Measurements from ENCODE around the gene CRX.

The CRX gene

DNA sequence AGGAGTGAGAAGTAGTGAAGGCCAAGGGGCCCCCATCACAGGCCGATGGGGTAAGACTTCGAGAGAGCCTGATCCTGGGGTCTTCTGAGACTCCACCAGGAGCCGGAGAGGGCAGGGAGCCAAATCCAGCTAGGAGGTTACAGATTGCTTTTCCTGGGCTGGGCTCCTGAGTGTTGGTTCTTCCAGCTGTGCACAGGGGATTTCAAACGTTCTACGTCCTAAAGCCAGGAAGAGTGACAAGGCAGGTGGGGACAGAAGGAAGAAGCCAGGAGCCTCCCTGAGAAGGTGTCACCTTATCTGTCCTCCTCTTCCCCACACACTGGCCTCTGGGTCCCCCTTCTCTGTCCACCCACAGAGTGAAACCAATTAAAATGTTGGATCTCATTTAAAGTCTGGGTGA lies 21.2 kb downstream of the CRX start:
- H3K27me3 ChIP-seq (ENCODE audit: insufficient read depth, low read depth), result peaks cover 80% of the 10 kb centered on the region
- H3K27ac ChIP-seq, result no peak overlapping the region
- H4K20me1 ChIP-seq (ENCODE audit: insufficient read depth), result no peaks in the 10 kb centered on the region
- H3K36me3 ChIP-seq (ENCODE audit: insufficient read depth), result no peaks in the 10 kb centered on the region
- H3K79me2 ChIP-seq (ENCODE audit: insufficient read depth, low read depth), result no peaks in the 10 kb centered on the region
- no peak overlapping the region for H3K4me3 ChIP-seq (IDR thresholded peaks at IDR 0.05; ENCODE audit: insufficient read depth, low read depth, low read length)
- no peak overlapping the region for H3K9ac ChIP-seq
- TF ChIP-seq CTCF (conservative IDR thresholded peaks at IDR 0.05; ENCODE audit: low read depth, low read length), result no peak
- no peaks in the 10 kb centered on the region for H3K4me1 ChIP-seq (ENCODE audit: low read depth, poor library complexity, severe bottlenecking)
- no peak overlapping the region for H2AFZ ChIP-seq (ENCODE audit: low read depth)
- no peak overlapping the region for H3K4me2 ChIP-seq

DNA sequence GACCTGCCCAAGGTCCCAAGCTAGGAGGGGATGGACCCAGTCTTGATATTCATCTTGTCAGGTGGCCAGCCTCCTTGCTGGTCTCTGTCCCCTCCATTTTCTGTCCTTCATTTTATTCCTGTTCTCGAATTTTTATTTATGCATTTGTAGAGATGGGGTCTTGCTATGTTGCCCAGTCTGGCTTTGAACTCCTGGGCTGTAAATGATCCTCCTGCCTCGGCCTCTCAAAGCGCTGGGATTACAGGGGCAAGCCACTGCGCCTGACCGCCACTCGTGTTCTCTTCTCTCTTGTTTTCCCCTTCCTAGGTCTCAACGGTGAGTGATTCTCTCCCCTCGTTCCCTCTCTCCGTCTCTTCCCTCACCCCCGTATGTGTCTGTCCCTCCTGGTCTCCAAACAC lies 26.7 kb downstream of the CRX start:
- Histone ChIP-seq H3K27ac (no peak overlapping the region), H3K4me2 (no peak overlapping the region), H3K36me3 (ENCODE audit: insufficient read depth) (no peaks in the 10 kb centered on the region), H3K27me3 (ENCODE audit: insufficient read depth, low read depth) (peaks cover 89% of the 10 kb centered on the region), H3K4me1 (ENCODE audit: low read depth, poor library complexity, severe bottlenecking) (peaks cover 4% of the 10 kb centered on the region), H3K79me2 (ENCODE audit: insufficient read depth, low read depth) (no peaks in the 10 kb centered on the region), H3K4me3 (IDR thresholded peaks at IDR 0.05; ENCODE audit: insufficient read depth, low read depth, low read length) (no peak overlapping the region), H3K9ac (no peak overlapping the region), H4K20me1 (ENCODE audit: insufficient read depth) (no peaks in the 10 kb centered on the region), H2AFZ (ENCODE audit: low read depth) (no peak overlapping the region)
- TF ChIP-seq CTCF (conservative IDR thresholded peaks at IDR 0.05; ENCODE audit: low read depth, low read length), result no peak

GRCh38 chr19:47848823-47849473 lies 27.2 kb downstream of the CRX start:
- Histone ChIP-seq H3K27me3 (ENCODE audit: insufficient read depth, low read depth) (peaks cover 89% of the 10 kb centered on the region), H3K4me1 (ENCODE audit: low read depth, poor library complexity, severe bottlenecking) (peaks cover 4% of the 10 kb centered on the region), H3K9ac (no peak overlapping the region), H3K79me2 (ENCODE audit: insufficient read depth, low read depth) (no peaks in the 10 kb centered on the region), H3K4me2 (no peak overlapping the region), H3K27ac (no peak overlapping the region), H2AFZ (ENCODE audit: low read depth) (no peak overlapping the region), H3K4me3 (IDR thresholded peaks at IDR 0.05; ENCODE audit: insufficient read depth, low read depth, low read length) (no peak overlapping the region), H4K20me1 (ENCODE audit: insufficient read depth) (no peaks in the 10 kb centered on the region), H3K36me3 (ENCODE audit: insufficient read depth) (no peaks in the 10 kb centered on the region)
- peak; percentile 31; the same call in 1 of the 2 replicates for TF ChIP-seq CTCF (conservative IDR thresholded peaks at IDR 0.05; ENCODE audit: low read depth, low read length)

GRCh38 chr19:47853003-47853402 lies 31.3 kb downstream of the CRX start:
- peaks cover 95% of the 10 kb centered on the region for H3K27me3 ChIP-seq (ENCODE audit: insufficient read depth, low read depth)
- H3K4me3 ChIP-seq (IDR thresholded peaks at IDR 0.05; ENCODE audit: insufficient read depth, low read depth, low read length), result no peak overlapping the region
- no peak for TF ChIP-seq CTCF (conservative IDR thresholded peaks at IDR 0.05; ENCODE audit: low read depth, low read length)
- no peaks in the 10 kb centered on the region for H3K36me3 ChIP-seq (ENCODE audit: insufficient read depth)
- H4K20me1 ChIP-seq (ENCODE audit: insufficient read depth), result no peaks in the 10 kb centered on the region
- H3K4me2 ChIP-seq, result no peak overlapping the region
- H3K27ac ChIP-seq, result no peak overlapping the region
- no peaks in the 10 kb centered on the region for H3K79me2 ChIP-seq (ENCODE audit: insufficient read depth, low read depth)
- H3K9ac ChIP-seq, result no peak overlapping the region
- H3K4me1 ChIP-seq (ENCODE audit: low read depth, poor library complexity, severe bottlenecking), result peaks cover 9% of the 10 kb centered on the region
- no peak overlapping the region for H2AFZ ChIP-seq (ENCODE audit: low read depth)

Measured in KMS-11 (cell line).